GM19238 (cell line): ENCODE measurements around the gene TESMIN.

ENCODE experiments used
- DNase-seq: peaks from one replicate; pipeline ENCODE4 v3.0.0; 2011; ENCODE audit warnings: low spot score; ENCODE audit not compliant: insufficient read length

The TESMIN gene

DNA sequence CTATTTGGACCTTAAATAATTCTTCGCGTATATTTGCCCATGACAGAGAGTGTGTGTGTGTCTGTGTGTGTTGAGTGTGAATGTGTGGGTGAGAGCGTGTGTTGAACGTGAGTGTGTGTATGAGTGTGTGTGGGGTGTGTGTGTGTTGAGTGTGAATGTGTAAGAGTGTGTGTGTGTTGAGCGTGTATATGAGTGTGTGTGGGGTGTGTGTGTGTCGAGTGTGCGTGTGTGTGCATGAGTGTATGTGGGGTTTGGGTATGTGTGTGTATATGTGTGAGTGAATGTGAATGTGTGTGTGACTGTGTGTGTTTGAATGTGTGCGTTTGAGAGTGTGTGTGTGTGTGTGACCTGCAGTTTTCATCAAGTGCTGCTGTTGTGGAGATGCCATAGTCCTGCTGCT, 40.2 kb downstream of the TESMIN start:
- no peak for DNase-seq

DNA sequence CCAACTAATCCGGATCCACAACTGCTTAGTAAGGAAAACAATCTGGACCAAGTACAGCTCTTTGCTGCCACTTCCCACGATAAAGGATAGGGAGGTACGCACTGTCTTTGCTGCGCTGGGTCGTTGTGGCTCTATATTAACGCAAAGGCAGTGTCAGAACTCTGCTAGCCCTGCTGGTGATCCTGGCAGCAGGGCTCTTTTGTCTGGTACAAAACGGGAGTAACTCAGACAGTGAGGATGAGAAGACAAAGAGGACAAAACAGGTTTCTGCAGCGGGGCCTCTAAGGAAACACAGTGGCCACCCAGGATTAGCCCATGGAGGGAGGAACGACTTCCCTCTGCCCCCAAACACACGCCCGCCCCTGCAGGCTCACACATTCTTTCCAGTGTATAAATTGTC, 40.9 kb downstream of the TESMIN start:
- DNase-seq: no peak

DNA sequence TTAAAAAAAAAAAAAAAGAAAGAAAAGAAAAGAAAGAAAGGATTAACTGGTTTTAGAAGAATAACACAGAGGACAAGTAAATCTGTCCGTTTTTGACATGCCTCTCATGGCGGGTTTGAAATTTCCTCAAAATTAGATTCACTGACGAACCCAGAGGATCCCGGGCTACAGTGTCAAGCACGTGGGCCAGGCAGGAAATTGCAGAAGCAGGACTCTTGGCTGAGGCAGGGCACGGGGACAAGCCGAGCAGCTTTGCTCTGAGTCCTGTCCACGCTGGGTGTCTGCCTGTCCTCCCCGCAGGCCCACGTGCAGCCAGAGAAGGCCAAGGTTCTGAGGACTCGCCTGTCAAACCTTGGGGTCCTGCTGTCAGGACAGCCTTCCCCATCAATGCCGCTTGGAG, 42.3 kb downstream of the TESMIN start:
- no peak for DNase-seq

DNA sequence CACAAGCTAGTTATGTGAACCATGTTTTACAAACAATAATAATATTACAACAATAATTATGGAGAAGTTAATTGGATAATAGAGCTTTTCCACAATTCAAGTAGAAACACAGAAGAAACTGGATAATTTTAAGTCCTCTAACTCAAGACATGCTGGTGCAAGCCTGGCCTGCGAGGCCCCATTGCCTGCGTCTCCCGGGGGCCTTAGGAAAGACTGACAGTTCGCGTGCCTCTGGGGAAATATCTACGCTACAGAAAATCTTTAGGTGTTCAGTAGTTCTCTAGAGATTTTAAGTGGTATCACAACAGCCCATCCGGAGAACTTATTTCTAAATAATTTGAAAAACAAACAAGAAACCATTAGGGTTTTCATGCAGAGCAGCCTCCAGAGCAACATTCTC, 43.8 kb downstream of the TESMIN start:
- no peak for DNase-seq

DNA sequence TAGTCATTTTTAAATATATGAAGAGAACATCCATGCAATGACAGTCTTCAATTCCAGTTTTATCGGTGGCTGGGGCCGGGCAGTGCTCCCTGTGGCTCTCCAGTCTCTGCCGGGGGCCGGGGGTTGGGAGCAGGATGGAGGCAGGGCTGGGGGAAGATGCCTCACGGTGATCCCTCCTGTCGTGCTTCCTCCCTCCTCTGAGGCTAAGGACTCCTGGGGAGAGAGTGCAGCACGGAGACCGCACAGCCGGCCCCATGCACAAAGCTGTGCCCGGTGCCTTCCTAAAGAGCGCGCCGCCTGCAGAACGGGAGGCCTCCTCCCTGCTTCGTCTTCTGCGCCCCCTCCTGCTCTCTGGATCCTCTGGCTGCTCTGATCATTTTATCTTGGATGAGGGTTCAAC, 46.4 kb downstream of the TESMIN start:
- no peak for DNase-seq

DNA sequence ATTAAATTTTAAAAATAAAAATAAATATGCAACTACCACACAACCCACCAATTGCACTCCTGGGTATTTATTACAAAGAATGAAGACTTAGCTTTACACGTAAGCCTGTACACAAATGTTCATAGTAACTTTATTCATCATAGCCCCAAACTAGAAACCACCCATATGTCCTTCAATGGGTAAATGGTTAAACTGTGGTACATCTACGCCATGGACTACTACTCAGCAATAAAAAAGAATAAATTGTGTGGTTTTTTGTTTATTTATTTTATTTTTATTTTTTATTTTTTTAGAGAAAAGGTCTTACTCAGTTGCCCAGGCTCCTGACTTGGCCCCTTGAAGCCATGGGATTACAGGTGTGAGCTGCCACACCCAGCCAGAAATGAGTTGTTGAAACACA, 52.3 kb downstream of the TESMIN start:
- DNase-seq: no peak

DNA sequence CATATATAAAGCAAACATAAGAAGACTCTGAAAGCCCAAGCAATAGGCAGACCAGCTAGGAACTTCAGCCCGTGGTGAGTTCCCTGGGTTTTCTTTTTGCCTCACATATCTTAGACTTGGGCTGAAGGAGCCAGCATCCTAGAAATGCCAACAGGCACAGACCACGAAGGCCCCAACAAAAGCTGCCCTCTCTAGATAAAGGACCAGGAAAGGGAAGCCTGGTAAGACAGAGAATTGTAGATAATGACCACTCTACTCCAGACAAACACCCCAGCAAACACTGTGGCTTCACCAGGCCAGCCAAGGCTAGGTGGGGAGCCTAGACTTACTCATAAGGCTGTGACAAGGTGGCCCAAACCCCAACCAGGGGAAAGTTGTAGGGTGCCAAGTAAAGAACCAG, 55.8 kb downstream of the TESMIN start:
- no peak for DNase-seq

DNA sequence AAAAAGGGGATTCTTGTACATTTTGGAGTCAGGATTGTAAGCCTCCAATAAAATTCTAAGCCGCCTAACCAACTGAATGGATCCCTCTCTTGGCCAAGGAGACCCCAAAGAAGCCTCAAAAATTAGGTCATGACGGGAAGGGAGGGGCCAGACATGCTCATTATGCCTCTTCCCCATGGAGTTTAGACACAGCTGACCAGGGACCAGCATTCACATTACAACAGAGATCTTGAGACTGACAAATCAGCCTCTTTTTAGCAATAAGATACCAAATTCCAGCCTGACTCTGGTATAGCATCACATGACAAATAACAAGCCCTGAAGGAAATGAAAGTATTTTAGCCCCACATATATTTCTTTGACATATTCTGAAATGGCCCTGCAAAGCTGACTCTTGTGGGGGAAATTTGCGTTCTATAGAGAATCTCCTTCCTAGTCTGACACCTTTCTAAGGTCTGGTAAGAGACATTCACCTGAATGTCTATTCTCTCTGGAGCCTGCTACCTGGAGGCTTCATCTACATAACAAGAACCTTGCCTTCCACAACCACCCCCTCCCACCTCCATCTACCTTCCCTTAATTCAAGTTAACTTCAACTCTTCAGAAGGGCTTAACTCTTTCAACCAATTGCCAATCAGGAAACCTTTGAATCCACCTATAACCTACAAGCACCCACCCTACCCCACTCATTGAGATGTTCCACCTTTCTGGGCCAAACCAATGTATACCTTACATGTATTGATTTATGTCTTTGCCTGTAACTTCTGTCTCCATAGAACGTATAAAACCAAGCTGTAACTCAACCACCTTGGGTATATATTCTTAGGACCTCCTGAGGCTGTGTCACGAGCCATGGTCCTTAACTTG, 56.7 kb downstream of the TESMIN start:
- DNase-seq: no peak

DNA sequence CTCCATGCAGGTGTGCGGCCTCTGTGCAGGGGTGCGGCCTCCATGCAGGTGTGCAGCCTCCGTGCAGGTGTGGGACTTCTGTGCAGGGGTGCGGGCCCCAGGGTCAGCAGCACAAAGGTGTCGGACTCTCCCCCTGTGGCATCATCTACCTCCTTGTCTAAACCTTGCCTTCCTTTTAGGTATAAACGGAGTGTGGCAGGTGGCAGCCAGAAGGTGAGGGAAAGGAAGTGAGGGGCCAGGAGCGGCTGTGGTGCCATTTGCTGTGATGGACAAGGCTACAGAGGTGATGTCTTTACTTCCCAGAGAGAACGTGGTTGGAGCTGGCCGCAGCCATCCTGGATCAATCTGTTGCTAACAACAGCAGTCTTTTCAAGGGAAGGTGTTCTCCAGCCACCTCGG, 57.8 kb downstream of the TESMIN start:
- DNase-seq: no peak

DNA sequence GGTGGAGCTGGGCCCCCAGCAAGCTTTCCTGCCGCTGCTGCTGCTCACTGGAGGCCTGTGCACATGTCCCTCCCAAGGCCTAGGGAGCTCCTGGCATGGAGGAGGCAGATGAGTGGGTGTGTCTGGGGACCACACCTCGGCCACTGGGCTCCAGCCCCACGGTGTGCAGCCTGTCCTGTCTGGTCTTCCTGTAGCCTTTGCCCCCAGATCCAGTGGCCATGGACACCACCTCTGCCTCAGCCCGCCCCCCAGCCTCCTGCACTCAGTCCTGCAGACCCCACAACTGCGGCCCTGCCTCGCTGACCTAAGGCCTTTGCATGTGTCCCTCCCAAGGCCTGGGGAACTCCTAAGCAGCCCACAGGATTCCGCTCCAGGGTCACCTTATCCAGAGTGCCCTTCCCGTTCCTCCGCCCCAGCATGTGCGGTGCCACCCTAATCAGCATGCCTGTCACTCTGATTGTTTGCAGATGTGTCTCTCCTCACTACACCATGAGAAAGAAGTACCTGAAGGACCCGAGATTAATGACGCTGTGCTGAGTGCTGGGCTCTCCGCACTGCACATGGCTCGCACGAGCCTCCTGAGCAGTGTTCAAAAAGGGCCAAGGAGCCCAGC, 58.3 kb downstream of the TESMIN start:
- DNase-seq: no peak

DNA sequence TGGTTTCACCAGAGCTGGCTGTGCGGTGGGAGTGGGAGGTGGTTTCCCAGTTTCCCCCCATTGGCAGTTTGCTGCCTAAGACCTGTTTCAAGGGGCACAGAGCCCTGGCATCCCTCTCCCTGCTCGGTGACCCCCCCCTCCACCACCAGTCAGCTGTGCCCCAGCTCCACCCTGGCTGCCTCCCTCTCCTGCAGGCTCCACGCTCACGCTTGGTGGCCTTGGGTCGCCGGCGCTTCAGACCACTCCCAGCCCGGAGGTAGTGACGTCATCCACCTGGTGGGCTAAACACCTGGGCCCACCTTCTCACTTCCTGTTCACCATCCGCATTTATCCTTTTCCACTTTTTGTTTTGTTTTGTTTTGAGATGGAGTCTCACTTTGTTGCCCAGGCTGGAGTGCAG, 59.2 kb downstream of the TESMIN start:
- DNase-seq: no peak

DNA sequence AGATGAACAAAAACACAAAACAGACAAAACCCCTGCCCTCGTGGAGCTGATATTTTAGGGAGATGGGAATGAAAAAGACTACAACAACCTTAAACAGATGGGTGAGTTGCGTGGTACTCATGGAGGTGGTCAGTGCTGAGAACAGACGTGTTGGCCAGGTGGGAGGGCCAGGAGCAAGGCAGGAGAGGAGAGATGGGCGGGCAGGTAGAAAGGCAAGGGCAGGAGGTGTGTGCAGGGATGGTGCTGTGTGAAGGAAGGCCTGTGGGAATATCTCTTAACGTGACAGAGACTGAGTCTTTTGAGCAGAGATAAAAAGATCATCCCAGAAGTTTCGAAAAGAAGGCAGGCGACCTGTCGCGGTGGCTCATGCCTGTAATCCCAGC, 59.9 kb downstream of the TESMIN start:
- no peak for DNase-seq

DNA sequence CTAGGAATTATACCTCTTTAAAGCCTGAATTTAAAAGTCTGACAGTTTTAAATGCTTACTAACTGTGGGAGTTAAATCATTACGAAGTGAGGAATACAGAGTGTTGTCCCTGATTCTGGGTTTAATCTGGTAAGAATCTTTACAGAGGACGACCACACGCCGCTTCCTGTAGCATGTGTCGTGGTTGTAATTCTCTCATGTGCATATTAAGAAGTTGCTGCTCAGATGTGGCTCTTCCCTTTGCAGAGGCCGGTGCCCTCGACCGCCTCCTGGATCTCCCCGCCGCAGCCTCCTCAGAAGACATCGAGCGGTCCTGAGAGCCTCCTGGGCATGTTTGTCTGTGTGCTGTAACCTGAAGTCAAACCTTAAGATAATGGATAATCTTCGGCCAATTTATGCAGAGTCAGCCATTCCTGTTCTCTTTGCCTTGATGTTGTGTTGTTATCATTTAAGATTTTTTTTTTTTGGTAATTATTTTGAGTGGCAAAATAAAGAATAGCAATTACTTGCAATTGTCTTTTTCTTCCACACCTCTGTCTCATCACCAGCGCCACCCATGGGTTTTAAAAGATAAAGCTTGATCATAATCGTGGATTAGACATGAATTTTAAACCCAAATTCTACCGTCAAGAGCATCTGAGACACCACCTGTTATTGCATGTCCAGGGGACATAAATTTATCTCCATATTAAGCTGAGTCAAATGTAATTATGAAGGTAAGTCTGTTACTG, 60.5 kb downstream of the TESMIN start:
- no peak for DNase-seq

DNA sequence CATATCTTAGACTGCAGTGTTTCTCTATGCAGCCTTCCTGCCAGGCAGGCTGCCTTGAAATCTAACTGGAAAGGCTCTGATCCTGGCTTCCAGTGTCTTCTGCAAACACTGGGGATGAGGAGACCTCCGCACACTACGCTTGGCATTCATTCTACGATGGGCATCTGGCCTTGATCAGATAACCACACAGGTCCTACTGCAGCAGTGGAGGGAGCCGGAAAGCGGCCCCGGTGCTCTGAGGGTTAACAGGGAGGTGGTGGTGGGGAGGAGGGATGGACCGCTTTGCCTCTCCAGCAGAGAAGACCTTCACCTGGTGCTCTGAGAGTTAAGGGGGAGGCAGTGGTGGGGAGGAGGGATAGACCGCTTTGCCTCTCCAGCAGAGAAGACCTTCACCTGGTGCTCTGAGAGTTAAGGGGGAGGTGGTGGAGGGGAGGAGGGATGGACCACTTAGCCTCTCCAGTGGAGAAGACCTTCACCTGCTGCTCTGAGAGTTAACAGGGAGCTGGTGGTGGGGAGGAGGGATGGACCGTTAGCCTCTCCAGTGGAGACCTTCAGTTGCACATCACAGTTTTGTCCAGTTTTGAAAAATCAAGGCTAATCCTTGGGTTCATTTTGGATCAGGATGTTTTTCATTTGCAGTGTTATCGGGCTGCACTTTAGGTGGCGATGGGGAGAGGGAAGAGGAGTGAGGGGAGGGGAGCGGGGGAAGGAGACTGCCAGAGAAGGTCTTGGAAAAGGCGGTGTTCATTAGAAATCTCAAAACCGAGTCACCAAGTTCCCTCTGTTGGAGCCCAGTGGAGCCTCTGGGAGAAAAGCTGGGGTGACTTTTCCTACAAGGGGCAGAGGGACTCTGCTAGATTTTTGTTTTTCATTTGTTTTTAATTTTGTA, 61.3 kb downstream of the TESMIN start:
- DNase-seq: no peak

DNA sequence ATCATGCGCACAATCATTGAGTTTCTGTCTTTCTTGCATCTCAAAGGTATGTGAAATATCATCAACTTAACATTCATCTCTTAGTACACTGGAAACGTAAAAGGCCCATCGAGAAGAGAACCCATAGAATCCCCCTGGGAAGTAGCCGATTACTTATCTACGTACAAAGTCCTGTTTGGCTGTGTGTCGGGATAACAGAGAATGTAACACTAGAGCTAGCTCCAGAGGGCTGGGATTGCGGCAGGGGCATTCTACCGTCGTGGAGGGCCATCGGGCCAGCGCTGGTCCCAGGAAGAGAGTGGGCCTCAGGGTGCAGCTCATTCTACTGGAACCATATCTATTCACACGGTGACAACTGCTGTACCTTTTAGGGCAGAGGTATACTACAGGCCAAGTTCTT, 62.4 kb downstream of the TESMIN start:
- DNase-seq: no peak

DNA sequence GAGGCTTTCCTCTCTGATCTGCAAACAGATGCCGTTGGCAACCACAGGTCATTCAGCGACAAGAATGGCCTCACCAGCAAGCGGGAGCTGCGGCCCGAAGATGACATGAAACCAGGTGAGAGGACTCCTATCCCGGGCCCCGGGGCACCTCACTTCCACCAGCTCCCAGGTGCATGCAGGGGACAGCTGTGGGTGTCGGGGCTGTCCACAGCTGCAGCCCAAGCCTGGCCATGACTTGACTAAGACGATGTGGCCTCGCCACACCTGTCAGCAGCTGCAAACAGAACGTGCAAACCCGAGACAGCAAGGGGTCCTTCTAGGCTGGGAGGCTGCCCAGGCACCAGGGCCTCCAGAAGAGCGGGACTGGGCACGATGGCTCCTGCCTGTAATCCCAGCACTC, 63.3 kb downstream of the TESMIN start:
- no peak for DNase-seq

DNA sequence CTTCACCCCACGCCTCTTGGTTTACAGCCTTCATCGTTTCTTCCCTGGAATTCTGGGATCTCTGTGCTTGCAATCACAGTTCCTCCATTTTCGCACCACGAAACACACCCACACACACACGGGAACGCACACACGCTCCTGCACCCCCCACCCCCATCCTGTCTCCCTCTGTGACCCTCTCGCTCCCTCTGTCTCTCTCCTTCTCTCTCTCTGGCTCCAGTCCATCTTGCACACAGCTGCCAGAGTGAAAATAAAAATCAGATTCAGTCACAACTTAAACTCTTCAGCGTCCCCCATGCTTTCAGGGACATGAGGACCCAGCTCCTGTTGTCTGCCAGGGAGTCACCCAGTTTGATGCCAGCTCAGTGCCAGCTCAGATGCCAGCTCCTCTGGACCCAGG, 64.0 kb downstream of the TESMIN start:
- DNase-seq: no peak

DNA sequence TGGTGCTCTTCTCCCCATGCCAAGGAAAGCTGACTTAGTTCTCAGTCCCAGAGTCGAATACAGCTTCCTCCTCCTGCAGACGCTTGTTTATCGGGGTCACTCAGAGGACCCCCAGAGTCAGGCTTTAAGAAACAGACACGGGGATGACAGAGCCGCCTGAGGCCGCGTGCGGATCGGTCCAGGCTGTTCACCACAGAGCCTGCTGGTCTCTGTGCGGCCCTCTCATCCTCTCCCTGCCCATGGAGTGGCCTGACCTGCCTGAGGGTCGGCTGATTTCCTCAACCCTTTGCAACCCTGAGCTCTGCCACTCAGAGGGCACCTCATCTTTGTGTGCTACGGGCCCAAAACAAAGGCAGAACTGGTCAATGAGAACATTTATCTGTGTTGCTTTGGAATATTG, 64.8 kb downstream of the TESMIN start:
- no peak for DNase-seq

DNA sequence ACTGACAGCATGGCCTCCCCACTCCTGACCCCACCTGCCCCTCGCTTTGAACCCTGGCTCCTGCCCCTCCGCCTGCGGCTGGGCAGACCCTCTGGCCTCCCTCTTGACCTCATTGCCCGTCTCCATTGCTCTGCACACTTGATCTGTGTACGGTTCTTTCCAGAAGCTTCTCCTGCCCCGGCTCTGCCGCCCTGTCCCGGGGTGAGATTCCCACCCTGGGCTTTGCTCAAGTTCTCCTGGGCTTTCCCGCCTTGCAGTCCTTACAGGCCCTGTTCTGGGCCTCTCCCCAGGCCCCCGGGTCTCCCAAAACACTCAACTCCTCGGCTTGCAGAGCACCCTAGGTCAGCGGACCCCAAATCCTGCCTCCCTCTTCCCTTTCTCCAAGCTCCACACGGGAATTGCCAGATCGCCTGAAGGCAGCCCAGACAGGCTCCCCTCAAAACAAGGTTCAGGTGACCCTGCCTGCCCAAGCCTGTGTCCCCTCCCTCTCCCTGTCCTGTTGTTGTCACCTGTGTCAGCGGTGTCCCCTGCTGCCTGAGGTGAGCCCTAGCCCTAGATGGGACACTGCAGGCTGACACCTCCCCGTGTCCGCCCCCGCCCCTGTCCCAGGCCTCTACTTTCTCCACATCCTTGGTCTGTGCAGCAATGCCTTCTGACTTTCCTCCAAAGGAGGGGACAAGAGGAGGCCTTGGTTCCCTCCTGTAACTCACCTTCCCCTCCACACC, 65.5 kb downstream of the TESMIN start:
- no peak for DNase-seq

DNA sequence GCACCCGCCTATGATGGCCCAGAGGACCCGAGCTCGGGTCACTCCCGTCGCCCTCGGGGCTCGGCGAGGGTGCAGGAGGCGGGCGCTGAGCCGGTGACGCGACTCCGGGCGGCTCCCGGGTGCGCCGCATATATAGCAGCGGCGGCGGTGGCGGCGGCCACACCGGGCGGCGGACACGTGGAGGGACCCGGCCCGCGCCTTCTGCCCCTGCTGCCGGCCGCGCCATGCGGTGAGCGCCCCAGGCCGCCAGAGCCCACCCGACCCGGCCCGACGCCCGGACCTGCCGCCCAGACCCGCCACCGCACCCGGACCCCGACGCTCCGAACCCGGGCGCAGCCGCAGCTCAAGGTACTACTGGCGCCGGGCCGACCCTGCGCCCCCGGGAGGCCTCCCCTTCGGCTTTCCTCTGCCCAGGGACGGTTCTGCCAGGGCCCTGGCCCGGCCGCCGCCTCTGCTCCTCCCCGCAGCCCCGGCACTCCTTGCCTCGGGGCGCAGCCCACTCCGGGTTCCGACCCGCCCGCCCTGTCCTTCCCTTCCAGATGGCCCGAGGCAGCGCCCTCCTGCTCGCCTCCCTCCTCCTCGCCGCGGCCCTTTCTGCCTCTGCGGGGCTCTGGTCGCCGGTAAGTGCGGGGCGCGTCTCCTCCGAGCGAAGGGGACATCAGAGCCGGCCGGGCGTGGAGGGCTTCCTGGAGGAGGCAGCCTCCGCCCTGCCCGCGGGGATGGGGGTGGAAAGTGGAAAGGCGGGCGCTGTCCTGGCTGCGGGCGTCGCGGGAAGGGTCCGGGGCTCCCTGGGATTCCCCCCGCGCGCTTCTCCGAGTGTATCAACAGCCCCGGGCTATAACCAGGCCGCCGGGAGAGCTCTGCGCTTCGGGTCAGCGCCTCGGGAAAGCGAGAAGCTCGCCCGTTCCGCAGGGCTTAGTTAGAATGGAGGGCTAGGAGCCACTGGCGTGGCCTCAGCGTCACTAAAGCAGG, 66.6 kb downstream of the TESMIN start, which contains the start of gene GAL:
TSS of gene GAL (plus strand) at position 160 of the 972 bp plus-strand sequence. CDS start at position 540, 380 bp downstream.
- no peak for DNase-seq
